Measurements from ENCODE around the gene FZD2.

DNA sequence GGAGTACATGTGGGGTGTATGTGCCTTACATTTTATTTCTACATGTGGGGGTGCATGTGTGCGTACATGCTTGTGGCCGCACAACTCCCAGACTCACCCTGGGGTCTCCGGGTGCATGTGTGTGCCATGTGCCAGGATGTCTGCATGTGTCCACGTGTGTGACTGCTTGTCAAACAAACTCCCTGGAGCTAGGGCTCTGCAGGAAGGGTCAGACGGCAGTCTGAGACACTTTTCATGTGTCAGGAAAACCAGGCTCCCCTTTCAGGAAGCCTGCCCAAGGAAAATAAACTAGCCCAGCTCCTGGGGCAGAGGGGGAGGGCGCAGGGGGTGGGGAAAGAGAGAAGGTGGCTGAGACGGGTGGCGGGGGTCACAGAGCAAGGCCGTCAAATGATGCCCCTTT is 44.7 kb downstream of the FZD2 start:
- TF ChIP-seq CTCF (conservative IDR thresholded peaks at IDR 0.05 in 1 of 2, IDR thresholded peaks at IDR 0.05 in 1 of 2; ENCODE audit: extremely low read depth in 1 of 2, insufficient read depth in 1 of 2, low read depth in 1 of 2, low read length in 2 of 2): no peak
- no peak for TF ChIP-seq EZH2 (IDR thresholded peaks at IDR 0.05; ENCODE audit: borderline replicate concordance, low read length)

All from mammary epithelial cell (primary cell).